ENCODE data around the gene RAE1.

Gene RAE1, protein sequence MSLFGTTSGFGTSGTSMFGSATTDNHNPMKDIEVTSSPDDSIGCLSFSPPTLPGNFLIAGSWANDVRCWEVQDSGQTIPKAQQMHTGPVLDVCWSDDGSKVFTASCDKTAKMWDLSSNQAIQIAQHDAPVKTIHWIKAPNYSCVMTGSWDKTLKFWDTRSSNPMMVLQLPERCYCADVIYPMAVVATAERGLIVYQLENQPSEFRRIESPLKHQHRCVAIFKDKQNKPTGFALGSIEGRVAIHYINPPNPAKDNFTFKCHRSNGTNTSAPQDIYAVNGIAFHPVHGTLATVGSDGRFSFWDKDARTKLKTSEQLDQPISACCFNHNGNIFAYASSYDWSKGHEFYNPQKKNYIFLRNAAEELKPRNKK

DNA sequence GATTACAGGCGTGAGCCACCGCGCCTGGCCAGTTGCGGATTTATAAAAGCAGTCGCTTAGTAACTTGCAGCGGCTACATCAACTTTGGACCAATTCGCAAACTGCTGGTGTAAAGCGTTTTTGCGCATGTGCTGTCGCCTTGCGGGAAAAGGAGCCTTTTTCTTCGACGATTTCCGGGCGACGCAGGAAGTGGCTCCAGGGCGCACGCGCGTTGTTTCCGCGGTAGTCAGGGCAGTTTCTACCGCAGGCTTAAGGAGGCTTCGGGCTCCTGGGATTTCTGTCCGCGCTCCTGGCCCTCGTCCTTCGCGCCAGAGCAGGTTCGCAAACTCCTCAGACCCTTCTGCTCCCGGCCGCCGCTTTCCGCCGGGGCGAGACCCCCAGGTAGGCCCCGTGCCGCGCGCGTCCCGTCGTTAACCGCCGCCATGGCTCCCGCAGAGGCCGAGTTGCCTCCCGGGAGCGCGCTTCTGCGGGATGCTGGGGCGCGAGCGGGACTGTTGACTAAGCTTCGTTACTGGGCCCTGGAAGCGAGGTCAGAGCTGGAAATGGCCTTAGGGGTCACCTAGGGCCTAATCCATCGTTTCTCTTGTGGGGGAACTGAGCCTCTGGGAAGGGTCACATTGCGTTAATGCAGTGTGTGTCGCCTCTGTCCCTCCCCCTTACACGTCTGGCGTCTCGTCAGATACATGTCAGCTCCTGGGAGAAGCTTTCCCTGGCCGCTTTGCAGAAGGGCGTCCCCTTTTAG lies at the start of gene RAE1:
TSS of gene RAE1 (plus strand) at position 214 of the 742 bp plus-strand sequence. CDS start 2,784 bp downstream, outside the sequence.
- no peak for FAIRE-seq

DNA sequence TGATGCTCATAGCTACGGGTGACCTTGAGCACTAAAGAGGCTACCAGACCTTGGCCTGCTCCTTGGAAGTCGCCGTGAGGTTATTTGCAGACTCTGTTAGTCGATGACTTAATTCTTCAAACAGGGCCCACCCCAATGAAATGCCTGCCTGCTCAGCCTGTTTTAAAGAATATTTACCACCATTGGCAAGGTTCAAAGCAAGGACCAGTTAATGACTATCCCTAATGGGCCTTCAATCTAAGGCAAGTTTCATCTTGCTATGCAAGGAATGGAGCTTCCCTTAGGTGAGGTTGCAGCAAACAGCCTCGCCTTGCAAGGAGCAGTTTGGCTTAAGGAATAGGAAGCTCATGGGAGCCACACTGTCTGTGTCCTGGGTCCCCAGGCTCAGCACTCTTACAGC lies 44.3 kb upstream of the RAE1 start:
- no peak for FAIRE-seq

DNA sequence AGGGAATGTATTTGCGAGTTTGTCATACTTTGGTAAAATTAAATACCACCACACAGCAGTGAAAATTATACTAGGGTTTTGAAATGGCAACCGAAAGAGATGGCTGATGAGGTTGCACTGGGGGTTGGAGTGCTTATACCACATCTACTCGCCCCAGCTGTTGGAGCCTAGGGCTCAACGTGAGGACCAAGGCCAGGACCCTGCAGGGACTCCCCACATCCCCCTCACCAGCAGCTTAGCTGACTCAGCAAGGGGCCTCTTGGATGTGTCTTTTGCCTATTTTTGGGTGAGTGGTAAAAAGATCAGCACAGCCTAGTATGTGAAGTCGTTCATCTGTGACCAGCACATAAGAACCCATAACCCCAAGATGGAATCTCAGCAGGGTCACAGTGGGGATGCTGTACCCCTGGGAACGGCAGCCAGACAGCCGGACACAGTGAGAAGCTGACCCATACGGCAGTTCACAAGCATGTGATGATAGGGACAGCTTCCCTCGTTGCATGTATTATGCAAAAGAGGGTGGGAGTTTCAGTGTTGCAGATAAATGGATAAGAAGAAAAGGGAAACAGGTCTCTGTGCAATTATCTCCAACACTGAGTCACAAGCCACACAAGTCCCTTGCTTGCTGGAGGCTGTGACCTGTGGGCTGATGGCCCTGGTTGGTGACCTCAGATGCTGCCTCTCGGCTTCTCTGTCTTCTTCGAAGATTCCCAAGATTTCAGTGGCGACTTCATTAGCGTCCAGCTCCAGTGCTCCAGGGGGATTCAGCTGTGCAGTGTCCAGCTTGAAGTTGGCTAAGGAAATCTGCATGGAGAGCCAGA lies 42.4 kb upstream of the RAE1 start:
- FAIRE-seq = no peak

DNA sequence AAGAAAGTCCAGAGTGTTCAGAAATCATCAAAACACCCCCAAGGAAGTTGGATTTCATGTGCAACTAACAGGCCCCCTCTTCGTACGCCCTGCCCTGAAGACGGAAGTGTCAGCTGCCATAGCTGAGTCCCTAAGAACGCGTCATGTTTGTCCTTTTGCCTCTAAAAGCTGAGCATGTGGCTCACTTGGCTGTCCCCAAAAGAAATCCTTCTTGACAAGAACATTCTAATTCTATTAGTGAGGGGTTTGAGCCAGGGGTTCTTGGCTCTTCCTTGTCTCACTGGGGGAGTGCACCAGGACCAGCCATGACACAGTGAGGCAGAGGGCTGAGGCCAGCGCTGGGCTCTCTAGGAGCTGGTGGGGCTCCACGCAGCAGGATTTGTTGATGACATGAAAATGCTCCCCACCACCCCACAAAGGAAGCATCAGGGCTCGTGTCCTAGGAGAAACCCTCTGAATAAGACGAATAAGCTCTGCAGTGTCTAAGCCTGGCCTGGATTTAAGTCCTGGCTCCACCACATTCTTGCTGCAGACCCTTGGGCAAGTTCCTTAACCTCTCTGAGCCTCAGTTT lies 41.4 kb upstream of the RAE1 start:
- FAIRE-seq = no peak

DNA sequence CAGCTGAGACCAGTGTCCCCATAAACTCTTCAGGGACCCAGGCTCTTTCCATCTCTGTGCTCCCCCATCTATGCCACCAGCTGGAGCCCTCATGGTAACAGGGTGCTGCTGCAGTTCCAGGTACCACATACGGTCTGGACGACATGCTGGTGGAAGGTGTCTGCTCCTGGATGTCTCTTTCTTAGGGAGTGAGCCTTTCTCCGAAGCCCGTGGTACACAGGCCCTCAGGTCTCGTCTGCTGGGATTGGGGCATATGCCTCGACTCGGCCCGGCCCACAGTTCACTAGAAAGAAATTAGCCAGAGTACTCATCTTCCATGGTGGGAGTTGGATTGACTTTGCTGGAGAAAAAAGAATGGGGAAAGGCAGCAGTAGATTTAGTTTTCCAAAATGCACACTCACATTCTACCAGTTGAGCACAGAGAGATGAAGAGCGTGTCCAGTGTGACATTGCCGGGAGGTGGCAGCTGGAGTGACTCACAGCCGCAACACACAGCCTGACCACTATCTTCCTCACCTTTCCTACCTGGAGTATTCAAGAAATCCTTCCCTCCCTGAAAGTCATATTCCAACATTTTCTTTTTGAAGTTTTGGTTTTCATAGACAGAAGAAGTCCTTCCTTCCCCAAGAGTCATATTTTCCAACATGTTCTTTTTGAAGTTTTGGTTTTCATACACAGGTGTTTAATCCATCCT lies 40.1 kb upstream of the RAE1 start:
- FAIRE-seq = no peak

DNA sequence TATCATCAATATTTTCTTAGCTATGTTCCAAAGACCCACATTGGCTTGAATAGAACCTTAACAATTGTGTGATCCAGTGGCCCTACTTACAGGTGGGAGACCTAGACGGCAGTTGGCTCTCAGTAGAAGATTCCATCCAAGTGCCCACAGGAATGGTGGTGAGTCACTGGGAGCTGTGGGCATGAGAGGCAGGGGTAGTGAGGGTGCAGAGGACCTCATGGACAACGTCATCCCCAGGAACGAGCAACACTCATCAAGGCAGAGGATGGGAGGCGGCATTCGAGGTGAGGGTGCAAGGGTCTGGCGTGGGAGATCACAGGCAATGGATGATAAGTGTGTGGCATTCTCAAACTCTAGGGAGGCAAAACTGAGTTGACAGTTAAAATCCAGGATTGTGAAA lies 38.9 kb upstream of the RAE1 start:
- FAIRE-seq = no peak

DNA sequence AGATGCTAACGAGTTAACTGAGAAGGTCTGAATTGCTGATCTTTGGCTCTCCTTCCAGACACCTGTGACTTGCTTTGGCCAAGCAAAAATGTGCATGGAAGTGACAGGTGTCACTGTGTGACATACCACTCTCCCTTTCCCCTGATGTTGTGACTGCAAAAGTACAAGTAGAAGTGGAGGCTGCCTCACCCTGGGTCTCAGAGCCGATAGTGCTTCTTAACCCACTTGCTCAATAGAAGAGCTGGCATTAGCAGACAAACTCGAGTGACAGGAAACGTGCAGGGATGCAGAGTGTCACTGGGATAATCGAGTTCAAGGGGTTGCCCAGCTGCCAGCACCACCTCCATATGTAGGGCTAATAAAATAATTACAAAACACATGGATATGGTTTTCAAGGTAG lies 37.8 kb upstream of the RAE1 start:
- no peak for FAIRE-seq

DNA sequence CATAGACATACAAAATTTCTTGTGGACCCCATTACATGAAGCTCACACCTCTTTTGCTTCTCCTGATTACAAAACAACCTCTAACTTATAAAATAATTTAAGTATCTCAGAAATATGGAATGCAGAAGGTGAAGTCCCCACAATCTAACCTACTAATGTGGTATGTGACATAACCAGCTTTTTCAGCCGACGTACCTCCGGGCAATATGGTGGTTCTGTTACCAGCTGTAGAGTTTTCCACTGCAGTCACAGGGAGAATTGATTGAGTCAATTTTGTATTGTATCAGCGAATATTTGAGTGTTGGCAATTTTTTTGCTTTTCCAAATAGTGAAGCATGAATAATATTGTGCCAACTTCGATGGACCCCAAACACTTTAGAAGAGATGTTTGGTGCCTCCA lies 37.1 kb upstream of the RAE1 start:
- no peak for FAIRE-seq

DNA sequence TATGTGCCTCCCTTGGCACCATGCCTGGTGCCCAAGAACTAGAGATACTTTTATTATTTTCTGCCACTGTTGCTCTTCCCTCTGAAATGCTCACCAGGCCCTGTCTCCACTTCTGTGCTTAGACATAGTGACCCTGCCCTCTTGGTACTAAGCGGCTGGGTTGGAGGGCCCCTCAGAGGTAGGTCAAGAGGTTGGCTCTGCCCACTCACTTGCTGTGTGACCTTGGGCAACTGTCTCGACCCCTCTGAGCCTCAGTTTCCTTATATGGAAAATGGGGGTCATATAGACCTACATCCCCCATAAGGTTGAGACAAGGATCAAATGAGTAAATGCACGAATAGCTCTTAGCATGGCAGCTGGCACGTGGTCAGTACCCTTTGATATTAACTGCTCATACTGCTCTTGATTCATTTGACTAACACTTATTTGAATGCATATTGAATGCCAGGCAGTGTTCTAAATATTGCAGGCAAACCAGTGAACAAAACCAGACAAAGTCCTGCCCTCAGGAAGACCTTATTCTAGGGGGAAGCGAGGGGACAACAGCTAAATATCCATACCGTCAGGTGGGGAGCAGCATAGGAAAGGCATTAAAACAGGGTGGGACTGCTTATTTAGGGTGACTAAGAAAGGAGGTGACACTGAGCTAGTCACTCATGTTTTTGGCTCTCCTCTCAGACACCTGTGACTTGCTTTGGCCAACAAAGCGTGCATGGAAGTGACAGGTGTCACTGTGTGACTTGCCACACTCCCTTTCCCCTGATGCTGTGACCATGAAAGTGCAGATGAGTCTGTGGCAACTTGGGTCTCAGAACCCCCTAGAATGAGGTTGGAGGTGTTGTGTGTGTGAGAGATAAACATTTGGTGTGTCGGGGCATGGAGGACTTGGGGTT lies 35.7 kb upstream of the RAE1 start:
- no peak for FAIRE-seq

DNA sequence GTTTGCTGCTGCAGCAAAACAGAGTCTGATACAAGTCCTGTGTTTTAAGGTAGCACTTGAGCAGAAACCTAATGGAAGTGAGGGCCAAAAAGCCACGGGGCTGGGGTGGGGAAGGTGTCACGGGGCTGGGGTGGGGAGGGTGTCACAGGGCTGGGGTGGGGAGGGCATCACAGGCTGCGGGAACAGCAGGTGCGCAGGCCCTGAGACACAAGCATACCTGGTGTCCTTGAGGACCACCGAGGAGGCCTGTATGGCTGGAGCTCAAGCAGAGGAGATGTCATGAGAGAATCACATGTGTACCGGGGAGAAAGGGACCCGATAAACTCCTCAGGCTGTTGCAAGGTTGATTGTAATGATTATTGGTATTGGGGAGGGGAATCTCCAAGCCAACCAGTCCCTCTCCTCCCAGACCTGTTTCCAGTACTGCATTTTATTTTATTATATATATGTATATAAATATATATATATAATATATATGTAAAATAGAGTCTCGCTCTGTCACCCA lies 35.0 kb upstream of the RAE1 start:
- FAIRE-seq = no peak

DNA sequence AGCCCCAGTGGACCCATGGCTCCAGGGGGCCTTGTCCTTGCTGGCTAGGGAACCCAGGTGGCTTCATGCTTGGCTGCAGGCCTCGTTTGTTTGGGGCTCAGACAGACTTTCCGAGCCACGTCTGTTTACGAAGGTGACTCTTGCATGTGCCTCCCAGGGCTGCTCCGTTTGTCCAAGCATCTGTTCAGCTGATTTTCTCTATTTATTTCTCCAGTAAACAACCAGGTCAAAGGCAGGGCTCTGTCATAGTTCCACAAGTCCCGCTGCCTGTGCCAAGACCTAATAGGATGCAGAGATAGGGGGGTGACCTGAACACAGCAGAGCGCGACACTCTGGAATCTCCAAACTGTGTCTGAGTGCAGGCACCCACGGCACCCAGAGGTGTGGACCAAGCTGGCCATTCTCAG lies 34.3 kb upstream of the RAE1 start:
- no peak for FAIRE-seq

DNA sequence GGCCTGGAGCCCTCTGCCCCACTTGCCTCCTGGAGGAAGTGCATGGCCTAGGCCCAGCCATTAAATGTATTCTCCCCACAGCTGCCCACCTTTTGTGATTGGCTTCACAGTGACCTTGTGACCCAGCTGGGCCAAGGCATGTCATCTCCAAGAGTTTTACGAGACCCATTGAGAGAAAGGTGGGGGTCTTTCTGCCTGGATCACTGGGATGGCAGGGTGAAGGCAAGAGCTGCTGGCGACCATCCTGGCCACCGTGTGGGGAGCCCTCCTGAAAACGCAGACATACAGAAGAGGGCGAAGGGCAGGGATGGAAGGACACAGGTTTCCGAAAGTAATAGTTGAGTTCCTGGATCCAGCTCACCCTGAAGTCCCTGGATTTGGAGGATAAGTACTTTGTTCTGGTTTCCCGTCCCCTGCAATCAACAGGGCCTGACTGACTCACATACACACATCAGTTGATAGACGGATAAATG lies 33.7 kb upstream of the RAE1 start:
- FAIRE-seq = no peak

DNA sequence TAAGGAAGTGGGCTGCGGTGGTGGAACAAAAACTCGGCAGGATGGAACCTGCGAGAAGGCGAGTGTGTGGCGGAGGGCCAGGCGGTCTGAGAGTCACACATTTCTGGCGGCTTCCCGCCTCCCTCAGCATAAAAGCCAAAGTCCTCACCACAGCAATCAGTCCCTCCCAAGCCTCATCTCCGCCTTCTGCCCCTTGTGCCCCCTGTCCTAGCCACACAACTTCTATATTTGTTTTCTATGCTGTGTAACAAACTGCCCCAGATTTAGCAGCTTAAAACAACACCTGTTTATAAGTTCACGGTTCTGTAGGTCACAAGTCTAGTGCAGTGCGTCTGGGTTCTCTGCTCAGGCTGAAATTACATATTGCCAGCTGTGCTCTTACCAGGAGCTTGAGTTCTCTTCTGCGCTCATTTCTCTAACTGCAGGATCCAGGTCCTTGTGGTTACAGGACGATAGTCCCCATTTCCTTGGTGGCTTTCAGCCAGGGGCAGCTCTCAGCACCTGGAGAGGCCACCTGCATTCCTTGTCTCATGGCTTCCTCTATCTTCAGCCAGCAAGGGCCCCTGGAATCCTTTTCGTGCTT lies 33.2 kb upstream of the RAE1 start:
- FAIRE-seq = no peak

DNA sequence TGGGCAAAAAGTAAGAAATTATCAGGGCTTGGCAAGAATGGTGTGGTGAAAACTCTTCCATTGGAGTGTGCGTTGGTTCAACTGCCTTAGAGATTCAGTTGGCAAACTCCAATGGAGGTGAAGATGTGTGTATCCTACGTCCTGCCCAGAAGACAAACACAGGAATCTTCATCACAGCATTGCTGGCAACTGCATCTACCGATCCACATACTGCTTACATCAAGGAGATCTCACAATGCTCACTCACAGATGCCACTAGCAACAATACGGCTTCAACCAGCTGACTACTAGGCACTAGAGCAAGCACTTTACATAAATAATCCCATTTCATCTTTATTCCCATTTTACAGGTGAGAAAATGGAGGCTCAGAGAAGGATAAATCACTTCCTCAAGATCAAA lies 31.5 kb upstream of the RAE1 start:
- FAIRE-seq = no peak

DNA sequence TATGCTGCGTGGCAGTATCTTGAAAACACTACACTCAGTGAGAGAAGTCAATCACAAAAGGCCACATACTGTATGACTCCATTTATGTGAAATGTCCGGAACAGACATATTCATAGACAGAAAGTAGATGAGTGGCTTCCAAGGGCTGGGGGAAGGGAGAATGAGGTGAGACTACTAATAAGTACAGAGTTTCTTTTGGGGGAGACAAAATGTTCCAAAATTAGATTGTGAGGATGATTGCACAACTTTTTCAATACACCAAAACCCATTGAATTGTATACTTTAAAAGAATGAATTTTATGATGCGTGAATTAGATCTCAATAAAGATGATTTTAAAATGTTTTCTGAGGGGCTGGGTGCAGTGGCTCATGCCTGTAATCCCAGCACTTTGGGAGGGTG lies 30.7 kb upstream of the RAE1 start:
- no peak for FAIRE-seq

DNA sequence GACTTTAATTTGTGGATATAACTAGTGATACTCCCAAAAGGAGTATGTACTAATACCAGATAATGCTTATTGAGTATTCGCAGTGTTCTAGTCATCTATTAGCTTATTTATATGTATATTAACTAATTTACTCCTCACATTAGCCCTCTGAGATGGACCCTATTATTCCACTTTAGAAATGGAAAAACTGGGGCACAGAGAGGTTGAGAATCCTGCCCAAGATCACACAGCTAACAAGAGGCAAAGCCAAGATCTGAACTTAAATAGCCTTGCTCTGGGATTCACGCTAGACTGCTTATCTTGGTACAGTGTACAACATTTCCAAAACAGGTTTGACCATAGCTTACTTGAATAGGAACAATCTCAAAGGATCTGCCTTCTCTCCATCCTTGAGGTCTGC lies 29.9 kb upstream of the RAE1 start:
- no peak for FAIRE-seq

DNA sequence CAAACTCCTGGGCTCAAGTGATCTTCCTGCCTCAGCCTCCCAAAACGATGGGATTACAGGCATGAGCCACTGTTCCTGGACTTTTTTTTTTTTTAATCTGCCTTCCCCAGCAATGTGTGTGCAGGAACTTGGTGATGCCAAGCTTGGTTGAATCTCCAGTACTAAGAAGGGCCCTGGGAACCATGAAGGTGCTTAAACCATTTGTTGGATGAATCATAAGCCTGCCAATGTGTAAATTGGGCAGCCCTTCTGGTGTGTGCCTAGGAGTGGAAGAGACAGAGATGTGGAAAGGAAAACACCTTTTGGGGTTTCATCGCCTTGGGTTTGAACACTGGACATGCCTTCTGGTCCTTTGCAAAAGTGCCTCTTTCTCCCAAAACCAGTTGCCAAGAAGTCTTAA lies 28.6 kb upstream of the RAE1 start:
- FAIRE-seq = no peak

DNA sequence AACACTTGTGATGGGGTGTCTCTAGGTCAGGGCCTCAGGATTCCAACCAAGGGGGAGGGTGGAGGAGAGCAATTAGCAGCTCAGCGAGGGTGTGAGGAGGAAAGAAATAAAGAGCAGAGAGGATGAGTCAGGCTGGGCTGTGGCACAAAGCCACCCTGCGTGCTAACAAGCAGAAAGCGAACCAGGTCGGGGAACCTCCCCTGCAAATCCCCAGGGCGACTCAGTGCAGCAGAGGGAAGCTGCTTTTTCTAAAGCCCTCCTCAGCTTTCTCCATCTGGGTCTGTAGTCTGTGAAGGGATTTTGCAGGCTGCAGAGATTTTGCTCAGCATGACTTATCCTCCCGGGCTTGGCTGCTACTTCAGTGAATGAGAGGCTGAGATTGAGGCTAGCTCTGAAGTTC lies 28.0 kb upstream of the RAE1 start:
- no peak for FAIRE-seq

DNA sequence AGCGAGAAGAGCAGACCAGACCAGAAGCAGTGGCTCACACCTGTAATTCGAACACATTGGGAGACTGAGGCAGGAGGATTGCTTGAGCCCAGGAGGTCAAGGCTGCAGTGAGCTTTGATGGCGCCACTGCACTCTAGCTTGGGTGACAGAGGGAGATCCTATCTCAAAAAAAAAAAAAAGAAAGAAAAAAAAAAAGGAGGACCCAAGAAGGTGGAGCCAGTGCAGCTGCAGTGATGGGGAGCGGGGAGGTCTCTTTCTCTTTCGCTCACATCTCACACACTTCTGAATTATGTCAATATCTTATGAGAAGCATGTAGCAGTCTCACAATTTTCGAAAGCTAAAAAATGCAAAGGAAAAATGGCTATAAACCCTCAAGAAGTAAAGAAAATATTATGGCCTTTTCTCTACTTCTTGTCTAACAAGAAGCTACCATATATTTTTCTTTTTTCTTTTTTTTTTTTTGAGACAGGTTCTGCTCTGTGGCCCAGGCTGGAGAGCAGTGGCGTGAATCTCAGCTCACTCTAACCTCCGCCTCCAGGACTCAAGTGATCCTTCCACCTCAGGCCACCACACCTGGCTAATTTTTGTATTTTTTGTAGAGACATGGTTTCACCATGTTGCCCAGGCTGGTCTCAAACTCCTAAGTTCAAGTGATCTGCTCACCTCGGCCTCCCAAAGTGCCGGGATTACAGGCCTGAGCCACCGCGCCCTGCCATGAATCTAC lies 25.3 kb upstream of the RAE1 start:
- FAIRE-seq = no peak

Measured in G401.6 (cell line).